ENCODE results near the gene MDM2. TPM values are rescaled to one million over a fixed set of nuclear protein-coding genes. Genes with fewer than 3 reads are reported as not detected.

MDM2 gene
- total and polyA plus RNA-seq, 2 of the 8 experiments (the other 6 are each of a cell fraction or from before 2014, with no cell fraction given) = 15.1 to 115 TPM

- peaks cover 0 to 4% of the 10 kb centered on the region in 2 experiments; a peak in 1 of 4 replicates for H3K79me2 ChIP-seq (ENCODE audit: control insufficient read depth in 1 of 2, insufficient read depth in 2 of 2, low read length in 2 of 2)
- WGBS, 2 experiments (ENCODE audit: extremely low coverage in 1 of 2, insufficient coverage in 1 of 2, insufficient read length in 1 of 2, insufficient replicate concordance in 2 of 2, low coverage in 1 of 2, low lambda C conversion rate in 2 of 2, missing lambda C conversion rate in 1 of 2) = 91% methylated on average over 4 of the region's 4 CpGs; no CpG with 5 or more reads in 1 of the 2 experiments
These were observed 25.5 kb downstream of the MDM2 start for GRCh38 chr12:68833508-68833907.

More at GRCh38 chr12:68833508-68833907, 25.5 kb downstream of the MDM2 start:
- H3K56ac ChIP-seq (replicated peaks; ENCODE audit: insufficient read length, low read depth, low read length) = no peak overlapping the region
- no peak overlapping the region for H4K5ac ChIP-seq (ENCODE audit: insufficient read length, low read depth, low read length)
- no peak overlapping the region for H3K9ac ChIP-seq (replicated peaks in 1 of 4; ENCODE audit: extremely low read depth in 1 of 4, low read depth in 3 of 4, low read length in 3 of 4)
- no peak overlapping the region for H4K91ac ChIP-seq (replicated peaks; ENCODE audit: insufficient read length, low read length)
- H3K79me1 ChIP-seq (ENCODE audit: low read depth, low read length) = no peaks in the 10 kb centered on the region
- no peak overlapping the region for H3K4me3 ChIP-seq (ENCODE audit: extremely low read depth in 1 of 4, insufficient read depth in 2 of 4, low read depth in 3 of 4, low read length in 4 of 4)
- no peak overlapping the region for H3K27ac ChIP-seq (ENCODE audit: low read depth, low read length)
- H3K18ac ChIP-seq (ENCODE audit: extremely low read depth, low read length) = no peak overlapping the region
- no peak overlapping the region for H2BK5ac ChIP-seq (ENCODE audit: low read depth, low read length)
- POLR2A ChIA-PET (ENCODE audit: partially characterized antibody) = interaction anchor here (0.6 to 4.1 kb wide), 9 partner anchors 8 to 312 kb away, joined by 3 to 26 read pairs (median 6); partner anchors contain the start of gene MDM2
- CTCF ChIA-PET (ENCODE audit: partially characterized antibody) = interaction anchor here (1.3 to 1.4 kb wide), 2 partner anchors 16 to 20 kb away, joined by 3 read pairs; no protein-coding TSS in a partner anchor
- no peak overlapping the region for H3K14ac ChIP-seq (ENCODE audit: insufficient read length)
- H3K27me3 ChIP-seq (replicated peaks in 1 of 4; ENCODE audit: control insufficient read depth in 3 of 4, extremely low read depth in 1 of 4, insufficient read depth in 3 of 4, low read length in 3 of 4) = no peaks in the 10 kb centered on the region
- no peak overlapping the region for H2AFZ ChIP-seq (ENCODE audit: low read length)
- H2BK20ac ChIP-seq (ENCODE audit: low read length) = no peak overlapping the region
- no peak overlapping the region for H2BK15ac ChIP-seq (ENCODE audit: low read length)
- H2BK12ac ChIP-seq (ENCODE audit: low read depth, low read length) = no peak overlapping the region
- H3K4me2 ChIP-seq (ENCODE audit: insufficient read depth in 1 of 2, low read depth in 2 of 2, low read length in 2 of 2) = no peak overlapping the region
- FAIRE-seq = no peak
- H2AK5ac ChIP-seq (ENCODE audit: low read depth, low read length) = no peak overlapping the region
- no peak overlapping the region for H3K23ac ChIP-seq (ENCODE audit: insufficient read length)
- H3K23me2 ChIP-seq (ENCODE audit: low read depth, low read length) = no peaks in the 10 kb centered on the region
- TF ChIP-seq ATF3 (IDR thresholded peaks at IDR 0.05; ENCODE audit: insufficient read depth, low read depth, low read length) (no peak), EGR1 (IDR thresholded peaks at IDR 0.05; ENCODE audit: borderline replicate concordance, low read depth, low read length) (no peak), NANOG (IDR thresholded peaks at IDR 0.05; ENCODE audit: insufficient read depth, low read depth, low read length, poor library complexity, severe bottlenecking) (no peak), CREB1 (IDR thresholded peaks at IDR 0.05) (no peak), KDM1A (IDR thresholded peaks at IDR 0.05; ENCODE audit: borderline replicate concordance, low read length) (no peak), PHF8 (conservative IDR thresholded peaks at IDR 0.05; ENCODE audit: low read depth, low read length) (no peak), JUN (IDR thresholded peaks at IDR 0.05; ENCODE audit: low read depth, low read length) (no peak), SP4 (IDR thresholded peaks at IDR 0.05; ENCODE audit: low read length) (no peak)
- no peak overlapping the region for H4K8ac ChIP-seq (ENCODE audit: extremely low read depth, insufficient read depth, low read length)
- peaks cover 0 to 7% (median 3%) of the 10 kb centered on the region in 4 experiments; a peak in 2 of 7 replicates for H3K4me1 ChIP-seq (replicated peaks in 1 of 4; ENCODE audit: control insufficient read depth in 3 of 4, insufficient read depth in 4 of 4, low read length in 3 of 4)
- peaks cover 16 to 86% (median 36%) of the 10 kb centered on the region in 4 experiments for H3K36me3 ChIP-seq (ENCODE audit: control insufficient read depth in 2 of 4, insufficient read depth in 4 of 4, low read length in 3 of 4)
- H3K4ac ChIP-seq (replicated peaks; ENCODE audit: insufficient read length, low read depth, low read length) = no peak overlapping the region
- no peaks in the 10 kb centered on the region for H4K20me1 ChIP-seq (replicated peaks in 1 of 2; ENCODE audit: control insufficient read depth in 1 of 2, insufficient read depth in 2 of 2, low read length in 2 of 2)
- no peak for DNase-seq (ENCODE audit: low read depth in 1 of 2, low spot score in 2 of 2)
- no peak overlapping the region for H2BK120ac ChIP-seq (replicated peaks; ENCODE audit: low read depth, low read length)
- no peaks in the 10 kb centered on the region for H3K9me3 ChIP-seq (ENCODE audit: insufficient read depth in 2 of 2, low read depth in 1 of 2, low read length in 1 of 2)

All from H1 (cell line).